ENCODE data around the gene RFXANK.

The RFXANK gene

GRCh38 chr19:19186742-19187141, 5.3 kb upstream of the RFXANK start:
- no peak for TF ChIP-seq CTCF (conservative IDR thresholded peaks at IDR 0.05)
- H3K27ac ChIP-seq: no peak overlapping the region

- no peak for TF ChIP-seq CTCF (conservative IDR thresholded peaks at IDR 0.05)
- peak overlapping the region; percentile 87 for H3K27ac ChIP-seq
Observed at GRCh38 chr19:19191768-19192077, 335 bp upstream of the RFXANK start.

GRCh38 chr19:19192910-19193423, 909 bp downstream of the RFXANK start:
- H3K27ac ChIP-seq: peak overlapping the region; percentile 87
- TF ChIP-seq CTCF (conservative IDR thresholded peaks at IDR 0.05): no peak

GRCh38 chr19:19193926-19194325, 1.9 kb downstream of the RFXANK start:
- no peak overlapping the region for H3K27ac ChIP-seq
- no peak for TF ChIP-seq CTCF (conservative IDR thresholded peaks at IDR 0.05)

- no peak for TF ChIP-seq CTCF (conservative IDR thresholded peaks at IDR 0.05)
- no peak overlapping the region; the same call in 1 of the 2 replicates for H3K27ac ChIP-seq
Observed at GRCh38 chr19:19201697-19202630, 9.9 kb downstream of the RFXANK start.

- H3K27ac ChIP-seq: peak overlapping the region; percentile 60; the same call in 1 of the 2 replicates
- no peak for TF ChIP-seq CTCF (conservative IDR thresholded peaks at IDR 0.05)
Observed at GRCh38 chr19:19202707-19203011, 10.6 kb downstream of the RFXANK start.

- H3K27ac ChIP-seq: peak within 1 kb of the TSS; percentile 60; the same call in 1 of the 2 replicates
- no peak for TF ChIP-seq CTCF (conservative IDR thresholded peaks at IDR 0.05)
Observed at GRCh38 chr19:19203012-19203856, 11.2 kb downstream of the RFXANK start, which contains the start of gene NR2C2AP. TSS of gene NR2C2AP (minus strand) at chr19:19203414. CDS start at chr19:19203060, 354 bp downstream.

All from VCaP (cell line).